Measurements from ENCODE around the gene ZNF280D.

DNA sequence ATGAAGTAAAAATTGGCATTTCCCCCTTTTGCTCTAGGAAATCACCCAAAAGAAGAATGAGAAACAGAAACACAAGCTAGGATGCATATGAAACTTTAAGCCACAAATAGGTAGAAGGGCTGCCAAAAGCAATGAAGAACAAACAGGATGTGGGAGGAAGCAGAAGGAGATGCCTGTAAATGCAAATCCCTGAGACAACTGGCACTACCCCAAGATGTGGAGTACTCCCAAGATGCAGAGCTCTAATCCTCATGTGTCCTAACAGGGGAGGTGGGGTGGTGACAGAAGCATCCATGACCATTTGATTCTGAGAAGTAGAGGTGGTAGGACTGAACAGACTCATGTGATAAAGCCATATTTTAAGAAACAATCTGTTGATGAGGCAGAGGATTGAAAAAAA, 31.9 kb upstream of the ZNF280D start:
- TF ChIP-seq, protein P1, sequence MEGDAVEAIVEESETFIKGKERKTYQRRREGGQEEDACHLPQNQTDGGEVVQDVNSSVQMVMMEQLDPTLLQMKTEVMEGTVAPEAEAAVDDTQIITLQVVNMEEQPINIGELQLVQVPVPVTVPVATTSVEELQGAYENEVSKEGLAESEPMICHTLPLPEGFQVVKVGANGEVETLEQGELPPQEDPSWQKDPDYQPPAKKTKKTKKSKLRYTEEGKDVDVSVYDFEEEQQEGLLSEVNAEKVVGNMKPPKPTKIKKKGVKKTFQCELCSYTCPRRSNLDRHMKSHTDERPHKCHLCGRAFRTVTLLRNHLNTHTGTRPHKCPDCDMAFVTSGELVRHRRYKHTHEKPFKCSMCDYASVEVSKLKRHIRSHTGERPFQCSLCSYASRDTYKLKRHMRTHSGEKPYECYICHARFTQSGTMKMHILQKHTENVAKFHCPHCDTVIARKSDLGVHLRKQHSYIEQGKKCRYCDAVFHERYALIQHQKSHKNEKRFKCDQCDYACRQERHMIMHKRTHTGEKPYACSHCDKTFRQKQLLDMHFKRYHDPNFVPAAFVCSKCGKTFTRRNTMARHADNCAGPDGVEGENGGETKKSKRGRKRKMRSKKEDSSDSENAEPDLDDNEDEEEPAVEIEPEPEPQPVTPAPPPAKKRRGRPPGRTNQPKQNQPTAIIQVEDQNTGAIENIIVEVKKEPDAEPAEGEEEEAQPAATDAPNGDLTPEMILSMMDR (IDR thresholded peaks at IDR 0.05; ENCODE audit: borderline replicate concordance, extremely low read depth, low read length, poor library complexity, severe bottlenecking), result no peak
- no peak for TF ChIP-seq EZH2 (IDR thresholded peaks at IDR 0.05; ENCODE audit: borderline replicate concordance, low read depth, low read length, severe bottlenecking)

Measured in DND-41 (cell line).